B cell (primary cell): Measurements from ENCODE around the gene AMBRA1. TPM values are rescaled to one million over a fixed set of nuclear protein-coding genes. Genes with fewer than 3 reads are reported as not detected.

Experiments used
- ATAC-seq: fragments of 200-7000 bp; cut with Tn5 transposase; one replicate; pipeline ENCODE4 v1.10.0; 2021; ENCODE audit warnings: low read depth, mild to moderate bottlenecking, moderate number of reproducible peaks, moderate library complexity
- CTCF ChIA-PET: fragments of 350-600 bp; sonication (Branson Sonifier 250); formaldehyde crosslinking; loops from one replicate; lab custom pipeline; 2021; ENCODE audit warnings: antibody characterized with exemption, inconsistent platforms; lab: Charles Lee
- POLR2A ChIA-PET: fragments of 350-600 bp; sonication (Branson Sonifier 250); formaldehyde crosslinking; loops from one replicate; lab custom pipeline; 2021; ENCODE audit warnings: antibody characterized with exemption; lab: Charles Lee
- DNase-seq: peaks from one replicate; pipeline ENCODE4 v3.0.0; 2013
- H2AFZ ChIP-seq: 2 replicates; pipeline ENCODE4 v1.6.1; 2012; ENCODE audit warnings: mild to moderate bottlenecking, low read depth, low read length; ENCODE audit not compliant: insufficient read depth, poor library complexity, severe bottlenecking
- H3K27ac ChIP-seq, 2 donors: 1 replicate in 1 of 2; 2 replicates in 1 of 2; pipeline ENCODE4 v1.5.1; 2012 to 2013; ENCODE audit warnings: low read length in 2 of 2, mild to moderate bottlenecking in 2 of 2, moderate library complexity in 1 of 2
- H3K27me3 ChIP-seq, 4 experiments: fragments of 200-600 bp in 1 of 4; sonication (generic) in 1 of 4; replicated peaks in 1 of 4; 1 replicate in 2 of 4; 2 replicates in 2 of 4; pipeline versions ENCODE4 v1.6.1 to v1.7.0; 2013 to 2016; ENCODE audit warnings: low read length in 3 of 4, mild to moderate bottlenecking in 2 of 4, mixed read lengths in 1 of 4, moderate library complexity in 1 of 4; ENCODE audit not compliant: insufficient read depth in 4 of 4, control insufficient read depth in 3 of 4; ENCODE audit errors: control extremely low read depth in 1 of 4
- H3K36me3 ChIP-seq, 2 experiments: replicated peaks in 1 of 2; 1 replicate in 1 of 2; 2 replicates in 1 of 2; pipeline versions ENCODE4 v1.6.1 to v1.7.1; 2013; ENCODE audit warnings: low read length in 1 of 2; ENCODE audit not compliant: insufficient read depth in 2 of 2, control insufficient read depth in 1 of 2; ENCODE audit errors: control extremely low read depth in 1 of 2, extremely low read depth in 1 of 2
- H3K4me1 ChIP-seq, 2 donors: fragments of 200-600 bp in 1 of 2; sonication (generic) in 1 of 2; 1 replicate in 1 of 2; 2 replicates in 1 of 2; pipeline versions ENCODE4 v1.5.1 to v1.6.1; 2013 to 2017; ENCODE audit warnings: low read length in 2 of 2; ENCODE audit not compliant: control insufficient read depth in 2 of 2, insufficient read depth in 2 of 2
- H3K4me2 ChIP-seq: replicated peaks from 2 replicates; pipeline ENCODE3; 2012; ENCODE audit warnings: mild to moderate bottlenecking, low read depth, low read length; ENCODE audit not compliant: poor library complexity, severe bottlenecking
- H3K4me3 ChIP-seq, 5 experiments: fragments of 200-600 bp in 1 of 5; sonication (generic) in 1 of 5; 1 replicate in 3 of 5; 2 replicates in 2 of 5; pipeline versions ENCODE4 v1.5.1 to v1.7.0; 2011 to 2016; ENCODE audit warnings: low read length in 4 of 5, mild to moderate bottlenecking in 4 of 5, low read depth in 2 of 5, control low read depth in 1 of 5, moderate library complexity in 1 of 5; ENCODE audit not compliant: insufficient read depth in 1 of 5; ENCODE audit errors: control extremely low read depth in 1 of 5, extremely low read depth in 1 of 5
- H3K79me2 ChIP-seq: fragments of 200-600 bp; sonication (generic); one replicate; pipeline ENCODE4 v1.6.0; 2016; ENCODE audit warnings: low read length; ENCODE audit not compliant: control insufficient read depth, insufficient read depth
- H3K9ac ChIP-seq: fragments of 200-600 bp; sonication (generic); 2 replicates; pipeline ENCODE4 v1.6.1; 2017; ENCODE audit warnings: mild to moderate bottlenecking, low read length, moderate library complexity
- H3K9me3 ChIP-seq, 3 donors: one replicate each; pipeline versions ENCODE4 v1.6.1 to v1.7.1; 2013; ENCODE audit warnings: low read length in 2 of 3; ENCODE audit not compliant: control insufficient read depth in 2 of 3, insufficient read depth in 1 of 3; ENCODE audit errors: control extremely low read depth in 1 of 3
- H4K20me1 ChIP-seq: 2 replicates; pipeline ENCODE4 v1.6.0; 2012; ENCODE audit warnings: mild to moderate bottlenecking, low read length; ENCODE audit not compliant: insufficient read depth, control insufficient read depth, poor library complexity, severe bottlenecking
- H3K27ac Mint-ChIP-seq: one replicate; pipeline ENCODE4 v1.8.0; 2021; ENCODE audit warnings: mixed read lengths
- H3K27me3 Mint-ChIP-seq: one replicate; pipeline ENCODE4 v1.8.0; 2021; ENCODE audit warnings: mixed read lengths
- H3K4me1 Mint-ChIP-seq: one replicate; pipeline ENCODE4 v1.8.0; 2021; ENCODE audit warnings: mixed read lengths
- H3K4me3 Mint-ChIP-seq: one replicate; pipeline ENCODE4 v1.8.0; 2021; ENCODE audit warnings: mixed read lengths
- H3K9me3 Mint-ChIP-seq: one replicate; pipeline ENCODE4 v1.8.0; 2022; ENCODE audit warnings: mixed read lengths; ENCODE audit not compliant: insufficient read depth
- CTCF ChIP-seq: fragments of 200-600 bp; IDR thresholded peaks from one replicate; pipeline ENCODE4 v1.8.0; 2022; ENCODE audit warnings: antibody characterized with exemption, mild to moderate bottlenecking
- EZH2 ChIP-seq: IDR thresholded peaks from 2 replicates; pipeline ENCODE4 v1.6.1; 2012; ENCODE audit warnings: borderline replicate concordance, low read depth, mild to moderate bottlenecking, moderate library complexity, low read length; ENCODE audit not compliant: insufficient read depth, poor library complexity, severe bottlenecking
- WGBS: methylation state at CpG from one replicate; pipeline ENCODE4 v1.1.5; 2013; ENCODE audit warnings: missing lambda C conversion rate; ENCODE audit not compliant: insufficient coverage; 5-methylcytosine and 5-hydroxymethylcytosine counted together
- intact Hi-C: fragments of 100-400 bp; cut with micrococcal nuclease; formaldehyde crosslinking; loops from one replicate; pipeline ENCODE4 v1.10.0; 2022
- polyA plus RNA-seq: library from polyadenylated mRNA; depleted of rRNA; stranded (reverse); fragments of >200 nt; gene quantifications from 2 replicates; pipeline ENCODE4 v1.2.3, GENCODE V29; 2012
- total RNA-seq, 2 donors: library from RNA; stranded (reverse); fragments of 120-200 nt in 1 of 2; gene quantifications; 1 replicate in 1 of 2; 2 replicates in 1 of 2; pipeline versions ENCODE4 v1.2.3 to v1.2.4, GENCODE V29; 2013 to 2022

AMBRA1 gene
- total and polyA plus RNA-seq, 2 donors (not counting 1 experiment from before 2014, with no cell fraction given): 13.8 to 36.1 TPM

GRCh38 chr11:46639197-46639839 is 45.5 kb upstream of the AMBRA1 start:
- Mint-ChIP-seq H3K4me3 (no peak overlapping the region), H3K4me1 (peaks cover 2% of the 10 kb centered on the region), H3K27me3 (no peaks in the 10 kb centered on the region), H3K27ac (no peak overlapping the region), H3K9me3 (no peaks in the 10 kb centered on the region)
- Histone ChIP-seq H3K4me1 (no peaks in the 10 kb centered on the region), H3K9me3 (peaks cover 0 to 3% (median 0%) of the 10 kb centered on the region in 3 donors), H4K20me1 (peaks cover 15% of the 10 kb centered on the region), H2AFZ (no peak overlapping the region), H3K4me2 (no peak overlapping the region), H3K36me3 (peaks cover 0 to 44% of the 10 kb centered on the region in 2 experiments), H3K27ac (no peak overlapping the region), H3K79me2 (peaks cover 23% of the 10 kb centered on the region), H3K4me3 (no peak overlapping the region), H3K27me3 (no peaks in the 10 kb centered on the region), H3K9ac (no peak overlapping the region)
- WGBS: 92% methylated on average over 3 of the region's 7 CpGs
- ATAC-seq: no peak
- POLR2A ChIA-PET: no interaction called here
- no peak for DNase-seq
- TF ChIP-seq CTCF: no peak
- TF ChIP-seq EZH2: no peak
- CTCF ChIA-PET: no interaction called here
- intact Hi-C loops: no loop called here

DNA sequence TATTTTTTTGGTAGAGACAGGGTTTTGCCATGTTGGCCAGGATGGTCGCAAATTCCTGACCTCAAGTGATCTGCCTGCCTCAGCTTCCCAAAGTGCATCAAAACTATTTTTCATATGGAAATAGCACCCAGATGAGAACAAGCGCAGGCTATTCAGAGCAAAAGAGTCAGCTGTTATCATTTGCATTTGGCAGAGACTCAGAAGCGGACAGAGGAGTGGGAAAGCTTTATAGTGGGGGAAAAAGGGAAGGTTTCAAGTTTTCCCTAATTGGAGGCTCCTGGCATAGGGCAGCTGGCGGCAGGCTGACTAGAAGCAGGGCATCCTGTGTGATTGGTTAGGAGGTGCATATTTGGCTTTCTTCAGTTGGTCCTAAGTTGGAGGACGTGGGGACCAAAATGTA is 43.7 kb upstream of the AMBRA1 start:
- ChIA-PET CTCF (interaction anchor here (0.9 kb wide), 1 partner anchor 20 kb away, joined by 3 read pairs; no protein-coding TSS in a partner anchor), POLR2A (no interaction called here)
- no peak for TF ChIP-seq CTCF
- TF ChIP-seq EZH2: no peak
- H4K20me1 ChIP-seq: peaks cover 15% of the 10 kb centered on the region
- H3K9ac ChIP-seq: no peak overlapping the region
- Mint-ChIP-seq H3K9me3 (no peaks in the 10 kb centered on the region), H3K27me3 (no peaks in the 10 kb centered on the region), H3K4me1 (peaks cover 1% of the 10 kb centered on the region), H3K27ac (no peak overlapping the region), H3K4me3 (no peak overlapping the region)
- H3K79me2 ChIP-seq: peaks cover 32% of the 10 kb centered on the region
- H3K4me3 ChIP-seq: no peak overlapping the region
- intact Hi-C loops: no loop called here
- no peak overlapping the region for H3K4me2 ChIP-seq
- H2AFZ ChIP-seq: no peak overlapping the region
- H3K27ac ChIP-seq: no peak overlapping the region
- peaks cover 0 to under 1% (median 0%) of the 10 kb centered on the region in 3 donors for H3K9me3 ChIP-seq
- no peaks in the 10 kb centered on the region for H3K27me3 ChIP-seq
- no peak for DNase-seq
- 100% methylated on average over 2 of the region's 5 CpGs for WGBS
- peaks cover 0 to 33% of the 10 kb centered on the region in 2 experiments for H3K36me3 ChIP-seq
- no peaks in the 10 kb centered on the region for H3K4me1 ChIP-seq
- no peak for ATAC-seq
